ENCODE measurements around the gene STXBP4.

Gene STXBP4

GRCh38 chr17:54968262-54968987, at the start of gene STXBP4, which contains the start of gene COX11:
TSS of gene STXBP4 (plus strand) at chr17:54968765. CDS start at chr17:54986220, 17,455 bp downstream.
TSS of gene COX11 (minus strand) at chr17:54968654. CDS start at chr17:54968646, 8 bp downstream.
- DNase-seq (ENCODE audit: low spot score), result peak; percentile 95

DNA sequence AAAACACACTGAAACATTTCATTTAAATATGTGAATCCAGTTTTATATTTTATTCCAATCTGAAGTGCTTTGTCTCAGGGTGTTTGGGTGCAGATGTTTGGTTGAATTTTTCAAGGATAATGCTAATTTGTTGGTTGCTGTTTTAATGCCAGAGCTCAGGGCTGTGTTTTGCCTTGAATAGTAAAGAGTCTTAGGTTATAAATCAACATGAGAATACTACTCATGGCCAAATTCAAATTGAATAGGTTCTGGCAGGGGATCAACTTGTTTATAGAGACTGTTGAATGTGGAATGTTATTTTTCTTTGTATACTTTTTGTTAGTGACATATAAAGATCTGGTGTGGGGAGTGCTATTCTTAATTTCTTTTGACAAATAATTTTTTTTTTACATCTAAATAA, 49.1 kb upstream of the STXBP4 start:
- DNase-seq (ENCODE audit: low spot score), result no peak

- no peak for DNase-seq (ENCODE audit: low spot score)
Measured at GRCh38 chr17:54920819-54921218, 47.7 kb upstream of the STXBP4 start.

- no peak for DNase-seq (ENCODE audit: low spot score)
Measured at GRCh38 chr17:54924405-54924804, 44.2 kb upstream of the STXBP4 start.

DNA sequence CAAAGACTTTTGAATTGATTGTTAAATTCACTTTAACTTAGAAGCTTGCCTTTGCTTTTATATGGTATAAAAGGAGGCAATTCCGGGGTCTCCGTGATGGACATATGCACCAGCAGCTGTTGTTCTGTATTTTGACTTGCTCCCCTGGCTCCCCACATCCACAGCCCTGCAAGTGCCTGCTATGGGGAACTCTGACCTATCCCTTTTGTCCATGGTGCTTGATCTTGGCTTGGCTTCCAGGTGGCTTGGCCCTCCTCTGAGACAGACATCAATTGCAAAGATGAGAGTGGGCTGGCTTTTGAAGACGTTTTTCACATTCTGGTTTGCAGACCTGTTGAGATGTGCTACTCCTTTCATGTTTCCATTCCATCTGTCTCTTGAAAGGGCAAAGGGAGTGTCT, 41.0 kb upstream of the STXBP4 start:
- no peak for DNase-seq (ENCODE audit: low spot score)

DNA sequence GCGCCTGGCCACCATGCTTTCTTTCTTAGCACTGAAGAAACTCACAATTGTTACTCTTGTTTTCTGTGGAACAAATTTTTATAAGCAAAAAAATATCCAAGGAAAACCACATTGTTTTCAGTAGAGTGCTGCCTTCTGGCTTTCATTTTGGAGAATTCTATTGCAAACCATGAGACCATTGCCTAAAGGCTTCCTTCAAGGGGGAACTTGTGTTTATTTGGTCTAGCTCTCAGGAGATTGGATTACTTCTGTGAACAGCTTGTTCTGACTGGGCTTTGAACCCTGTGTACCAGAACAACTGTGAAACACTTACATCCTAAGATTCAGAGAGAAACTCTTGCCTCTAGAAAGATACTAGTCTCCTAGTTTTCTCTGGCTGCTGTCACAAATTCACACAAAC, 35.9 kb upstream of the STXBP4 start:
- DNase-seq (ENCODE audit: low spot score), result no peak

DNA sequence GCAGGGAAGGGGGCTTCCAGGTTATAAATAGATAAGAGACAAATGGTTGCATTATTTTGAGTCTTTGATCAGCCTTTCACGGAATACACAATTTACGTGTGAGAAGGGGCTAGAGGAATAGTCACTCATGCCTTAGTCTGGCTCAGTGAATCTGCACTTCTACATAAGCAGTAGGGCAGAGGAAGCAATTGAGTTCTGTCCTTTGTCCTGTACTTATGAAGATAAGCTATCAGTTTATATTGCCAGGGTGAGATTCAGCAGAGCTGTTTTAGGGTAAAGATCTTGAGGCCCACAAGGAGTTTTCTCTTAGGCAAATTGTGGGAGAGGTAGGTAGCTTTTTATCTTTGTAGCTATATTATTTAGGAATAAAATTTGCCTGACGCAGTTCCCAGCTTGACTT, 34.6 kb upstream of the STXBP4 start:
- DNase-seq (ENCODE audit: low spot score), result no peak

- no peak for DNase-seq (ENCODE audit: low spot score)
Measured at GRCh38 chr17:54935471-54935870, 33.1 kb upstream of the STXBP4 start.

GRCh38 chr17:54937018-54937417, 31.5 kb upstream of the STXBP4 start:
- no peak for DNase-seq (ENCODE audit: low spot score)

DNA sequence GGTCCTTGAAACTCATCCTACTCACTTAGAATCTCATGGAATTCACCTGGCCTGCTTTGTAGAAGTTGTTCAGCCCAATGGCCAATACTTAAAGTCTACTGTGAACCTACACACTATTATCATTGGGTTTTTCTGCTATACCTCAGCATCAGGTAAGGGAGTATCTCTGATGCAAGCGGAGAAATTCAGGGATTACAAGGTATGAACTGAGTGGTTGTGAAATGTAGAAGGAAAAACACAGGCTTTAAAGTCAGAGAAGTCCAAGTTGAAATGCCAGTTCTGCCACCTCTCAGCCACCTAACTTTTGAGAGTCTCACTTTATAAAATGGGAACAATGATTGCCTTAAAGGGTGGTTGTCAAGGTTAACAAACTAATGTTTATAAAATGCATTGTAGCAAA, 31.1 kb upstream of the STXBP4 start:
- no peak for DNase-seq (ENCODE audit: low spot score)

- DNase-seq (ENCODE audit: low spot score), result no peak
Measured at GRCh38 chr17:54941285-54941684, 27.3 kb upstream of the STXBP4 start.

DNA sequence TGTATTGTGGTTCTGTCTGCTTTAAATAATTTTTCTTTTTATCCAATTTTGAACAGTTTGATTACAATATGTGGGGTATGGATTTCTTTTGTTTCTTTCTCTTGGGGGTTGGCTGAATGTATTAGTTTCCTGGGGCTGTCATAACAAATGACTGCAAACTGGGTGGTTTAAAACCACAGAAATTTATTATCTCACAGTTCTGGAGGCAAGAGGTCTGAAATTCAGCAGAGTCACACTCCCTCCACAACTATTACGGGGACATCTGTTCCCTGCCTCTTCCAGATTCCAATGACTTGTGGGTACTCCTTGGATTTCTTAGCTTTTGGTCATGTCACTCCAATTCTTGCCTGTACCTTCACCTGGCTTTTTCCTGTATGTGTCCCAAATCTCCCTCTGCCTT, 23.8 kb upstream of the STXBP4 start:
- no peak for DNase-seq (ENCODE audit: low spot score)

GRCh38 chr17:54945231-54945630, 23.3 kb upstream of the STXBP4 start:
- DNase-seq (ENCODE audit: low spot score), result no peak

GRCh38 chr17:54945671-54946070, 22.9 kb upstream of the STXBP4 start:
- no peak for DNase-seq (ENCODE audit: low spot score)

GRCh38 chr17:54947396-54947795, 21.2 kb upstream of the STXBP4 start:
- no peak for DNase-seq (ENCODE audit: low spot score)

DNA sequence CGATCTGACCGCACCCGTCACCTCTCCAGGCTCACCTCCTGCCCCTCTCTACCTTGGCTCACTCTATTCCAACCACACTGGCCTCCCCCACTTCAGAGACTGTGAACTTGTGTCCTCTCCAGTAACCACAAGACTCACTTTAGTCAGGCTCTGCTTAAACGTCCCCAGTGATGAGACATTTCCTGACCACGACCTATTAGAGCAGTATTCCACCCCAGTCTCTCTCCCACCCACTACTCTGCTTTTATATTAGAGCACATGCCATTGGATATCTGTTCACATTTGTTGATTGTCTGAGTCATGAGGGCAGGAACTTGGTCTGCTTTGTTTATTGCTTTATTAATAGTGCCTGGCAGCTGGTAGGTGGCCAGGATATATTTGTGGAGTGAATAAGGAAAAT, 20.2 kb upstream of the STXBP4 start:
- DNase-seq (ENCODE audit: low spot score), result no peak

- no peak for DNase-seq (ENCODE audit: low spot score)
Measured at GRCh38 chr17:54950116-54950515, 18.4 kb upstream of the STXBP4 start.

GRCh38 chr17:54951286-54951685, 17.3 kb upstream of the STXBP4 start:
- no peak for DNase-seq (ENCODE audit: low spot score)

DNA sequence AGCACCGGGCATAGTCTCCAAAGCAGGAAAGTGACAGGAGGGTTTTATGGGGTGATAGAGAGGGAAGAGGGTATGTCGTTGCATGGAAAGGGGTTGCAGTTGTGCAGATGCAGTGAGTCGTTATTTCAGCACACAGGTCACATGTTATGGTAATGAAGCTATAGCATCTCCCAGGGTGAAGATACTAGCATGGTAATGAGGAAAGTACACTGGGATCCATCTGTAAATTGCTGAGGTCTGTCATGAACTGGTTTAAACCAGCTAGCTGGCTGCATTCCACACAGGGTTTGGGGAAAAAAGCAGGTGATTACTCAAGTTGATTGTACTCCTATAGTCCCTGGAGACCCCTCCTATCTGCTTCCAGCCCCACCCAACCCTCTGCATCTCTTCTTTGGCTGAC, 11.8 kb upstream of the STXBP4 start:
- DNase-seq (ENCODE audit: low spot score), result no peak

DNA sequence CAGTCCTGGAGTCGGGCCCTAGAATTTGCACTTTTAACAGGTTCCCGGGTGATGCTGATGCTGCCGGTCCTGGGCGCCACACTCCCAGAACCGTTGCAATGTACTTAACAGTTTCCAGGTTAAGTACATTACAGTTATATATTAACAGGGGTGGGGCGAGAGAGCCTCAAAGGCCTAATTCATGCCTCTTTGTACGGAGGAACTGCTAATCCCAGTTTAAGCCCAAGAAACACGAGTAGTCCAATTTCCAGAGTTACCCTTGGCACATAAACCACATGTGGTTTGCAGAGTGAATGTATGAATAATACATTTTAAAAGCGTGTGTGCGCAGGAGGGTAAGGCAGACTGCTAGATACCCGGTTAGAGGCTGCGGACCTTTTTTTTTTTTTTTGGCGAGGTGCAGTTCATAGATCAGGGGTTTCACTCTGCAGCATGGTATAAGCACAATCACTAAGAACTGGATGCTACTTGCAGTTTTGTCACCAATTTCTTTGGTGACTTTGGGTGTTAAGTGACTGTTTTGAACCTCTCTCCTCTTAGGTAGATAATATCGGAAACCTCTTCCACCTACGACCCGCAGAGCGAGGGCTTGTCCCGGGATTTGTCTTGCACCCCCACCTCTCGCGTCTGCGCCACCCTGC, 824 bp upstream of the STXBP4 start:
- DNase-seq (ENCODE audit: low spot score), result no peak

GRCh38 chr17:54968988-54969332, 395 bp downstream of the STXBP4 start:
- DNase-seq (ENCODE audit: low spot score), result no peak

- DNase-seq (ENCODE audit: low spot score), result no peak
Measured at GRCh38 chr17:54969658-54970572, 1.4 kb downstream of the STXBP4 start.

GRCh38 chr17:54971147-54971546, 2.6 kb downstream of the STXBP4 start:
- no peak for DNase-seq (ENCODE audit: low spot score)
